Measurements from ENCODE around the gene PPM1E. TPM values are rescaled to one million over a fixed set of nuclear protein-coding genes. Genes with fewer than 3 reads are reported as not detected.

The PPM1E gene
- total and polyA plus RNA-seq, 2 of the 4 experiments (the other 2 are of a cell fraction), result under 0.01 to 0.05 TPM

DNA sequence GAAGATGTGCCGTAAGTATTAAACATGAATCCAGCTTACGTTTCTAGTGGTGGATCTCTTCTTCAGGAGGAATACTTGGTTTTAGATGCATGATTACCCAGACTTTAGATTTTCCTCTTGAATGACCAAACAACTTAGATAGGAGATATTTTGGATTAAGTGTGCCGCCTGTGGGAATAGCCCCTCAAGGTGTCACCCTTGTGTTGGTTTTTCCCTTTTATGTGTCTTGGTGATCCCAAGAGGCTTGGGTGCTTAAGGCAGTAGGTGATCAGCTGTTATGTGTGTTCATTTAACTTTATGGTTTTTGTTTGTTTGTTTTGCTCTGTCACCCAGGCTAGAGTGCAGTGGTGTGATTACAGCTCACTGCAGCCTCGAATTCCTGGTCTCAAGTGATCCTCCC is 115.1 kb downstream of the PPM1E start:
- Histone ChIP-seq H3K27ac (ENCODE audit: insufficient read depth, low read length) (no peak overlapping the region), H3K9me1 (ENCODE audit: insufficient read depth, low read length) (no peaks in the 10 kb centered on the region), H2AFZ (replicated peaks; ENCODE audit: low read length, poor library complexity) (no peak overlapping the region), H4K5ac (ENCODE audit: low read depth, low read length) (no peak overlapping the region), H3K23ac (ENCODE audit: low read depth, low read length) (no peak overlapping the region), H4K91ac (ENCODE audit: insufficient read depth, low read depth, low read length) (no peak overlapping the region), H4K8ac (ENCODE audit: low read depth in 2 of 2, low read length in 2 of 2) (no peak overlapping the region), H3K4me2 (ENCODE audit: low read depth, low read length) (no peak overlapping the region), H3K4me3 (ENCODE audit: insufficient read depth, low read depth, low read length) (no peak overlapping the region), H4K20me1 (ENCODE audit: insufficient read depth, low read length) (no peaks in the 10 kb centered on the region), H2AK9ac (replicated peaks; ENCODE audit: low read depth, low read length, poor library complexity) (no peak overlapping the region), H3K9me3 (ENCODE audit: control insufficient read depth, insufficient read depth, low read length) (no peaks in the 10 kb centered on the region), H2BK5ac (ENCODE audit: low read depth, low read length, poor library complexity, severe bottlenecking) (no peak overlapping the region), H2BK15ac (ENCODE audit: low read depth, low read length) (no peak overlapping the region), H2BK120ac (ENCODE audit: low read depth, low read length) (no peak overlapping the region), H2AK5ac (ENCODE audit: low read depth, low read length) (no peak overlapping the region), H3K18ac (ENCODE audit: low read depth, low read length) (no peak overlapping the region), H3K4me1 (ENCODE audit: control insufficient read depth, insufficient read depth, low read length) (no peaks in the 10 kb centered on the region), H3K36me3 (ENCODE audit: control insufficient read depth, insufficient read depth, low read length) (no peaks in the 10 kb centered on the region), H3K4ac (ENCODE audit: low read depth, low read length) (no peak overlapping the region), H2BK20ac (ENCODE audit: low read depth, low read length) (no peak overlapping the region), H3K56ac (ENCODE audit: extremely low read depth, insufficient read depth, low read length) (no peak overlapping the region), H3K79me1 (ENCODE audit: low read depth in 1 of 2, low read length in 2 of 2) (no peaks in the 10 kb centered on the region), H3K14ac (replicated peaks; ENCODE audit: low read depth, low read length) (no peak overlapping the region), H3K27me3 (ENCODE audit: control insufficient read depth, insufficient read depth, low read length) (peaks cover 2% of the 10 kb centered on the region), H3K9ac (ENCODE audit: low read depth, low read length) (no peak overlapping the region)
- DNase-seq, result no peak
- ATAC-seq (ENCODE audit: low read depth), result no peak
- CTCF ChIA-PET, result interaction anchor here (0.9 kb wide), 1 partner anchor 78 kb away, joined by 3 read pairs; no protein-coding TSS in a partner anchor
- POLR2A ChIA-PET (ENCODE audit: unreplicated experiment), result no interaction called here
- TF ChIP-seq BHLHE40 (IDR thresholded peaks at IDR 0.05; ENCODE audit: low read depth, low read length) (no peak), CHD1 (IDR thresholded peaks at IDR 0.05; ENCODE audit: low read depth, low read length) (no peak), MAZ (IDR thresholded peaks at IDR 0.05; ENCODE audit: borderline replicate concordance, low read depth, low read length) (no peak)
- in situ Hi-C loops (cut with MboI; ENCODE audit: low sequenced_read_pairs), result no loop called here
- dilution Hi-C loops (cut with HindIII; ENCODE audit: low sequenced_read_pairs, unreplicated experiment), result no loop called here
- no TSS peak for BruUV-seq (replicated peaks)
- WGBS, 2 experiments (ENCODE audit: extremely low coverage in 2 of 2, insufficient read length in 1 of 2), result no CpG with 5 or more reads among the region's 4 CpGs
- intact Hi-C loops (cut with micrococcal nuclease), result no loop called here

Data from IMR-90 (cell line).